Endodermal cell (in vitro differentiated cells): ENCODE data around the gene KLHL22. TPM values are rescaled to one million over a fixed set of nuclear protein-coding genes. Genes with fewer than 3 reads are reported as not detected.
A peak's percentile ranks its signal among the peaks of the same experiment; 100 is the strongest.
"Not testable (repeated sequence)": the region's sequence is repeated elsewhere in the genome, so short reads cannot be mapped to it uniquely, and the experiment has no call there.

Experiments
- DNase-seq: peaks from one replicate; pipeline ENCODE4 v3.0.0-alpha.2; 2017
- H3K27ac ChIP-seq: 2 replicates; pipeline ENCODE4 v1.5.1; 2013; ENCODE audit warnings: mild to moderate bottlenecking, low read depth, low read length, moderate library complexity
- H3K27me3 ChIP-seq: 2 replicates; pipeline ENCODE4 v1.6.1; 2013; ENCODE audit warnings: mild to moderate bottlenecking, low read length, moderate library complexity; ENCODE audit not compliant: insufficient read depth, control insufficient read depth, poor library complexity, severe bottlenecking
- H3K36me3 ChIP-seq: 2 replicates; pipeline ENCODE4 v1.7.0; 2013; ENCODE audit warnings: mild to moderate bottlenecking, low read length, moderate library complexity; ENCODE audit not compliant: control insufficient read depth, insufficient read depth
- H3K4me1 ChIP-seq: one replicate; pipeline ENCODE4 v1.7.0; 2013; ENCODE audit warnings: low read length; ENCODE audit not compliant: control insufficient read depth, insufficient read depth
- H3K4me3 ChIP-seq: 2 replicates; pipeline ENCODE4 v1.5.1; 2013; ENCODE audit warnings: mild to moderate bottlenecking, low read length, moderate library complexity
- H3K9ac ChIP-seq: 2 replicates; pipeline ENCODE4 v1.6.1; 2013; ENCODE audit warnings: mild to moderate bottlenecking, low read length, moderate library complexity; ENCODE audit not compliant: poor library complexity, severe bottlenecking; ENCODE audit errors: extremely low read depth
- H3K9me3 ChIP-seq: 2 replicates; pipeline ENCODE4 v1.6.1; 2013; ENCODE audit warnings: mild to moderate bottlenecking, low read length, moderate library complexity; ENCODE audit not compliant: control insufficient read depth
- H3K27ac Mint-ChIP-seq: 2 replicates; pipeline ENCODE4 v1.8.0; 2020; ENCODE audit warnings: mixed read lengths
- H3K27me3 Mint-ChIP-seq: 2 replicates; pipeline ENCODE4 v1.8.0; 2021; ENCODE audit warnings: mild to moderate bottlenecking, mixed read lengths; ENCODE audit not compliant: insufficient read depth
- H3K36me3 Mint-ChIP-seq: 2 replicates; pipeline ENCODE4 v1.8.0; 2020; ENCODE audit warnings: low read depth, mixed read lengths
- H3K4me1 Mint-ChIP-seq: 2 replicates; pipeline ENCODE4 v1.8.0; 2020; ENCODE audit warnings: mixed read lengths
- H3K4me3 Mint-ChIP-seq: 2 replicates; pipeline ENCODE4 v1.8.0; 2020; ENCODE audit warnings: mild to moderate bottlenecking, moderate library complexity, mixed read lengths
- H3K9me3 Mint-ChIP-seq: 2 replicates; pipeline ENCODE4 v1.8.0; 2020; ENCODE audit warnings: mild to moderate bottlenecking, mixed read lengths
- CTCF ChIP-seq: fragments of 200-600 bp; sonication (generic); conservative IDR thresholded peaks from 2 replicates; pipeline ENCODE4 v1.5.0; 2021; ENCODE audit warnings: antibody characterized with exemption, mild to moderate bottlenecking
- WGBS, 2 experiments: methylation state at CpG; one replicate each; pipeline versions ENCODE4 v1.1.5 to v1.1.7; 2013; ENCODE audit warnings: missing lambda C conversion rate in 2 of 2, mixed read lengths in 1 of 2; ENCODE audit not compliant: insufficient coverage in 1 of 2, insufficient read length in 1 of 2; 5-methylcytosine and 5-hydroxymethylcytosine counted together
- long read RNA-seq, 4 experiments: library from polyadenylated mRNA in 2 of 4; library from RNA in 1 of 4; library from capped mRNA in 1 of 4; stranded (forward) in 3 of 4; unstranded in 1 of 4; transcript quantifications; one replicate each; pipeline ENCODE4 v2.0.0, GENCODE V29; 2020 to 2021; ENCODE audit warnings: inconsistent platforms in 1 of 4
- polyA plus RNA-seq, 2 experiments: library from polyadenylated mRNA; stranded (reverse); fragments of 50-300 nt; gene quantifications; one replicate each; pipeline ENCODE4 v1.2.3, GENCODE V29; 2013
- total RNA-seq, 2 donors: library from RNA; stranded (reverse); fragmentation: NEBNext Ultra II Directional in 1 of 2; extraction: Animal tissue kit (Norgen Biotek cat#: 25700) in 1 of 2; gene quantifications; 2 replicates in 1 of 2; 3 replicates in 1 of 2; pipeline ENCODE4 v1.2.1, GENCODE V29; 2021

KLHL22 gene
- total RNA-seq = 10 to 100 TPM; 26.5 to 32.8 TPM
- polyA plus RNA-seq (2013, experiment 1 of 2) = 23.7 TPM
- polyA plus RNA-seq (2013, experiment 2 of 2) = 23.3 TPM
- long read RNA-seq, experiment 1, partial matches to known transcripts = 4 of 8 reads
- long read RNA-seq, experiment 1, other reads (novel, unspliced or antisense) = 1 of 8 reads
- long read RNA-seq, experiment 2, transcript KLHL22-201 (7 exons, 2,616 nt) = major isoform, 10 of 21 reads
- long read RNA-seq, experiment 2, partial matches to known transcripts = 7 of 21 reads
- long read RNA-seq, experiment 2, other reads (novel, unspliced or antisense) = 4 of 21 reads
- long read RNA-seq, experiment 3, transcript KLHL22-201 (7 exons, 2,616 nt) = major isoform, 46 of 68 reads
- long read RNA-seq, experiment 3, partial matches to known transcripts = 8 of 68 reads
- long read RNA-seq, experiment 3, other reads (novel, unspliced or antisense) = 14 of 68 reads
- long read RNA-seq, experiment 4, partial matches to known transcripts = 0 of 6 reads
- long read RNA-seq, experiment 4, other reads (novel, unspliced or antisense) = 4 of 6 reads

DNA sequence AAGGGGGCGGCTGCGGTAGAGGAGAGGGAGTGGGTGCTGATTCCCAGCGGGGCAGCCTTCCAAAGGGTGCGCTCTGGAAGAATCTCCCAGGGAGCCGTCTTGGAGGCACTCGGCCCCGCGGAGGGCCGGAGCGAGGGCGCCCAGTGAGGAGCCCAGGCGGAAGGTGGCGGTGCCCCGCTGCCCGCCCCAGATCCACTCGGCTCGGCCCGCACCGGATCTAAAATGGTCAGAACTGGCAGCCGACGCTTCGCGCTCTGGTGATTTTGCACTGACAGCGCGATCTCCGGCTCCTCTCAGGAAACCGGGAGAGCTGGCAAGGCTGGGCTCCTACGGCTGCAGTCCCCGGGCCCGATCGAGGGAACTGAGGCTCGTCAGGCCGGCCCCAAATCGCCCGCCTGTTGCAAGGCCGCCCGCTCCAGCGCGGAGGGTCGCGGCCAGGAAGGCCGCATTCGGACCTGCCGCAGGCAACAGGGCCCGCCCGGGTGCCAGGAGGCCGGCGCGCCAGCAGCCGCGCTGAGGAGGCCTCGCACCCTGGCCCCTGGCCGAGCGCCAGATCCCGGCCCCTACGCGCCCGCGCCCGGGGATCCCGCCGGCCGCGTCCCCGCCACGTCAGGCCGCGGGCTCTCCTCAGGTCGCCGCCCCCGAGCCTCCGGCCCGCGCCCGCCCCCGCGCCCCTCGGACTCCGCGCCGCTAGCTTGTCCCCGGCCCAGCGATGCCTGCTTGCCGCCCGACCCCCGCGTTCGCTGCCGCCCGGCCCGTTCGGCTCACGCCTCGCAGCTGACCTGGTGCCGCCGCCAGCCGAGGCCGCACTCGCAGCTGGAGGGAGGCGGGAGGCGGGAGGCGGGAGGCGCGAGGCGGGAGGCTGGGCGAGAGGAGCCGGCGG, at the start of gene KLHL22:
Gene KLHL22, minus strand, starts transcription at position 818 of the 883 bp plus-strand sequence. CDS start 6,584 bp downstream, outside the sequence.
- no peaks in the 10 kb centered on the region for H3K27me3 ChIP-seq
- peak within 1 kb of the TSS; percentile 76 for H3K9ac ChIP-seq
- Mint-ChIP-seq H3K4me1 (peaks cover 15% of the 10 kb centered on the region), H3K27me3 (peaks cover 12% of the 10 kb centered on the region), H3K36me3 (peaks cover 9% of the 10 kb centered on the region), H3K4me3 (peak within 1 kb of the TSS; percentile 86), H3K9me3 (no peaks in the 10 kb centered on the region), H3K27ac (peak within 1 kb of the TSS; percentile 92)
- H3K36me3 ChIP-seq = peaks cover 3% of the 10 kb centered on the region
- H3K4me1 ChIP-seq = no peaks in the 10 kb centered on the region
- no peaks in the 10 kb centered on the region for H3K9me3 ChIP-seq
- 0% methylated on average over 26 to 108 of the region's 108 CpGs for WGBS, 2 experiments
- DNase-seq = no peak
- H3K4me3 ChIP-seq = peak within 1 kb of the TSS; percentile 94
- peak within 1 kb of the TSS; percentile 85 for H3K27ac ChIP-seq
- TF ChIP-seq CTCF = no peak

DNA sequence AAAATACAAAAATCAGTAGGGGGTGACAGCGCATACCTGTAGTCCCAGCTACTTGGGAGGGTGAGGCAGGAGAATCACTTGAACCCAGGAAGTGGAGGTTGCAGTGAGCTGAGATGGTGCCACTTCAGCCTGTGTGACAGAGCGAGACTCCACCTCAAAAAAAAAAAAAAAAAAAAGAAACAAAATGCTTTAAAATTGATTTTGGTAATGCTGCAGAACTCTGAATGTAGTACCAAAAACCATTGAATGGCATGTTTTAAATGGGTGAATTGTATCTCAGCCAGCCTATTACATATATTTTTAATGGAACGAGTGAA, 49.7 kb upstream of the KLHL22 start:
- DNase-seq, H3K4me3 ChIP-seq, H3K27me3 ChIP-seq, H3K9ac ChIP-seq, H3K27ac Mint-ChIP-seq, H3K4me3 Mint-ChIP-seq, H3K27ac ChIP-seq, H3K9me3 Mint-ChIP-seq, H3K27me3 Mint-ChIP-seq, H3K9me3 ChIP-seq, H3K4me1 ChIP-seq: not testable (repeated sequence)
- peaks cover 33% of the 10 kb centered on the region for H3K36me3 ChIP-seq
- Mint-ChIP-seq H3K4me1 (peaks cover 12% of the 10 kb centered on the region), H3K36me3 (peaks cover 43% of the 10 kb centered on the region)
- 100% methylated on average over 1 to 2 of the region's 3 CpGs for WGBS, 2 experiments

- Mint-ChIP-seq H3K4me3 (no peak overlapping the region), H3K27ac (no peak overlapping the region), H3K27me3 (no peaks in the 10 kb centered on the region), H3K4me1 (no peaks in the 10 kb centered on the region), H3K36me3 (peaks cover 62% of the 10 kb centered on the region), H3K9me3 (peaks cover 1% of the 10 kb centered on the region)
- no peak for TF ChIP-seq CTCF
- Histone ChIP-seq H3K36me3 (peaks cover 55% of the 10 kb centered on the region), H3K4me1 (no peaks in the 10 kb centered on the region), H3K27ac (no peak overlapping the region), H3K9me3 (no peaks in the 10 kb centered on the region), H3K4me3 (no peak overlapping the region), H3K27me3 (no peaks in the 10 kb centered on the region), H3K9ac (no peak overlapping the region)
- no peak for DNase-seq
Observed at GRCh38 chr22:20542736-20543135, 47.1 kb upstream of the KLHL22 start.
